ENCODE results near the gene PSEN1. TPM values are rescaled to one million over a fixed set of nuclear protein-coding genes. Genes with fewer than 3 reads are reported as not detected.

The PSEN1 gene
- total and polyA plus RNA-seq, 2 of the 8 experiments (the other 6 are each of a cell fraction or from before 2014, with no cell fraction given) = 10.1 to 38.7 TPM

- no peak for TF ChIP-seq CREB1 (IDR thresholded peaks at IDR 0.05)
Observed at GRCh38 chr14:73269729-73270531, 133.6 kb downstream of the PSEN1 start (continued).

Data from H1 (cell line).